Measurements from ENCODE around the gene PDE2A. TPM values are rescaled to one million over a fixed set of nuclear protein-coding genes. Genes with fewer than 3 reads are reported as not detected.

PDE2A gene
- polyA plus RNA-seq, 1 donor (not counting 4 experiments of a cell fraction or from before 2014, with no cell fraction given): 0.38 TPM

DNA sequence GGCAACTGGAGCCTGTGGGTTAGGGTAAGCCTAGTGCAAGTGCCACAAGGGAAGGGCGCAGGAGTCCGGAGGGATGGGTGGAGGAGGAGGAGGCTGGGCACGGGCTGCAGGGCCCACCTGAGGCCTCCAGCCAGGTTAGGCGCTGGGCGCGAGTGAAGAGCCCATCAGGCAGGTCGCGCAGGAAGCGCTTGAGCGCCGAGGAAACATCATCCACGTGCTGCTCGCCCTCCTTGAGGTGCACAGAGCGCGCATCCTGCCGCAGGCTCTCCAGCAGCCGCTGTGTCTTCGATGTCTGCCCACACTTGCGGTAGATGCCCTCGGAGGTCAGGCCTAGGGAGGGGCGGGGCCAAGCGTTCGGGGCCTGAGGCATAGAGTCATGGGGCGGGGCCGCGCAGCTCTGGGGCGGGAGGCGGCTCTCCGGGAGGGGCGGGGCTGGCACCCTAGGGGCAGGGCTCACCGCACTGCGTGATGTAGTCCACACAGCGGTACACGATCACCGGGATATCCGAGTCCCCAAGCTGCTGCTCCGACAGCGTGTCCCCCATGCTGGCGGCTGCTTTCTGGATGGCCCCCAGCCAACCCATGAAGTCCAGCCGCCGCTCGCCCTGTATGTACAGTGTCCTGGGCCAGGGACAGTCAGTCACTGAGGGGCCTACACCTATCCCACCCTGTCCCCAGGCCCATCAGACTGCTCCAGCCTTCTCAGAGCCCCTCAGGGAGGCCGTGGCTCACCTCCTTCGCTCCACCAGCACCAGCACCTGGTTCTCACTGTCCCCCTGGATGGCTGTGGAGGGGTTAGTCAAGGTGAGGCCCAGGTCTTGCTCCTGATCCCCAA is 22.9 kb upstream of the PDE2A start:
- no peaks in the 10 kb centered on the region for H3K27me3 ChIP-seq (ENCODE audit: control insufficient read depth, extremely low read depth, insufficient read depth, low read length)
- peaks cover 5% of the 10 kb centered on the region for H4K20me1 ChIP-seq (ENCODE audit: control insufficient read depth, extremely low read depth, insufficient read depth, low read length)
- peaks cover 2% of the 10 kb centered on the region for H3K9me1 ChIP-seq (ENCODE audit: control insufficient read depth, extremely low read depth, insufficient read depth, low read length)
- FAIRE-seq (no peak), DNase-seq (ENCODE audit: low read depth, low spot score) (no peak)
- no peaks in the 10 kb centered on the region for H3K79me2 ChIP-seq (ENCODE audit: control insufficient read depth, insufficient read depth, low read length)
- TF ChIP-seq EZH2 (IDR thresholded peaks at IDR 0.05; ENCODE audit: low read length): no peak
- TF ChIP-seq, protein P1, sequence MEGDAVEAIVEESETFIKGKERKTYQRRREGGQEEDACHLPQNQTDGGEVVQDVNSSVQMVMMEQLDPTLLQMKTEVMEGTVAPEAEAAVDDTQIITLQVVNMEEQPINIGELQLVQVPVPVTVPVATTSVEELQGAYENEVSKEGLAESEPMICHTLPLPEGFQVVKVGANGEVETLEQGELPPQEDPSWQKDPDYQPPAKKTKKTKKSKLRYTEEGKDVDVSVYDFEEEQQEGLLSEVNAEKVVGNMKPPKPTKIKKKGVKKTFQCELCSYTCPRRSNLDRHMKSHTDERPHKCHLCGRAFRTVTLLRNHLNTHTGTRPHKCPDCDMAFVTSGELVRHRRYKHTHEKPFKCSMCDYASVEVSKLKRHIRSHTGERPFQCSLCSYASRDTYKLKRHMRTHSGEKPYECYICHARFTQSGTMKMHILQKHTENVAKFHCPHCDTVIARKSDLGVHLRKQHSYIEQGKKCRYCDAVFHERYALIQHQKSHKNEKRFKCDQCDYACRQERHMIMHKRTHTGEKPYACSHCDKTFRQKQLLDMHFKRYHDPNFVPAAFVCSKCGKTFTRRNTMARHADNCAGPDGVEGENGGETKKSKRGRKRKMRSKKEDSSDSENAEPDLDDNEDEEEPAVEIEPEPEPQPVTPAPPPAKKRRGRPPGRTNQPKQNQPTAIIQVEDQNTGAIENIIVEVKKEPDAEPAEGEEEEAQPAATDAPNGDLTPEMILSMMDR (optimal IDR thresholded peaks at IDR 0.05 in 1 of 3, IDR thresholded peaks at IDR 0.05 in 1 of 3, conservative IDR thresholded peaks at IDR 0.05 in 1 of 3; ENCODE audit: extremely low read depth in 1 of 3, insufficient read depth in 2 of 3, low read length in 3 of 3): no peak
- H3K9me3 ChIP-seq (ENCODE audit: control insufficient read depth, low read depth, low read length): no peaks in the 10 kb centered on the region
- peaks cover 8% of the 10 kb centered on the region for H3K4me1 ChIP-seq (ENCODE audit: control insufficient read depth, extremely low read depth, insufficient read depth, low read length)
- H3K4me3 ChIP-seq (ENCODE audit: control insufficient read depth in 2 of 3, extremely low read depth in 1 of 3, insufficient read depth in 2 of 3, low read depth in 1 of 3, low read length in 3 of 3): no peak overlapping the region
- H3K9ac ChIP-seq (ENCODE audit: control insufficient read depth, extremely low read depth, insufficient read depth, low read length): no peak overlapping the region
- H2AFZ ChIP-seq (ENCODE audit: control insufficient read depth, low read length): no peak overlapping the region
- H3K27ac ChIP-seq (ENCODE audit: control insufficient read depth, insufficient read depth, low read length): no peak overlapping the region
- H3K36me3 ChIP-seq (ENCODE audit: control insufficient read depth in 2 of 2, extremely low read depth in 1 of 2, insufficient read depth in 2 of 2, low read length in 2 of 2): peaks cover 51 to 58% of the 10 kb centered on the region in 2 experiments
- H3K4me2 ChIP-seq (ENCODE audit: control insufficient read depth, extremely low read depth, insufficient read depth, low read depth, low read length): no peak overlapping the region
- dilution Hi-C loops (cut with MboI; ENCODE audit: extremely low pct_ligation_motif_present, low sequenced_read_pairs): no loop called here

DNA sequence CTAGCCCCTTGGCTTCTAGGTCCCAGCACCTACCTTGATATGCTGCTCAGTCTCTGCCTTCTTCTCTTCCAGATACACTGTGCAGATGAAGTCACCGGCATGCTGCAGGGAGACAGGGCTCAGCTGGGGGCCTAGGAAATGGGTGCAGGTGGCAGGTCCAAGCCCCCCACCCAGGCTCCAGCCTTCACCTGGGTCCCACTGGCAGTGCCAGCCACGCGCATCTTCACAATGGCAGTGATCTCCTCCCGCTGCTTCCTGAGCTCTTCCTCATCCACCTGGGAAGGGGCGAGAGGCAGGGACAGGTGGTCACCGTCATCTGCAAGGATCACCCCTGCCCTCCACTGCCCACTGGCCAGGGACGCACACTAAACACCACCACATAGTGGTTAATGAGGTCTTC is 21.1 kb upstream of the PDE2A start:
- H3K9me3 ChIP-seq (ENCODE audit: control insufficient read depth, low read depth, low read length): no peaks in the 10 kb centered on the region
- dilution Hi-C loops (cut with MboI; ENCODE audit: extremely low pct_ligation_motif_present, low sequenced_read_pairs): no loop called here
- TF ChIP-seq EZH2 (IDR thresholded peaks at IDR 0.05; ENCODE audit: low read length): no peak
- TF ChIP-seq, protein P1 (optimal IDR thresholded peaks at IDR 0.05 in 1 of 3, IDR thresholded peaks at IDR 0.05 in 1 of 3, conservative IDR thresholded peaks at IDR 0.05 in 1 of 3; ENCODE audit: extremely low read depth in 1 of 3, insufficient read depth in 2 of 3, low read length in 3 of 3): no peak

More for the DNA sequence above, 21.1 kb upstream of the PDE2A start:
- Histone ChIP-seq H3K27ac (ENCODE audit: control insufficient read depth, insufficient read depth, low read length) (no peak overlapping the region), H2AFZ (ENCODE audit: control insufficient read depth, low read length) (no peak overlapping the region), H3K9ac (ENCODE audit: control insufficient read depth, extremely low read depth, insufficient read depth, low read length) (no peak overlapping the region), H3K36me3 (ENCODE audit: control insufficient read depth in 2 of 2, extremely low read depth in 1 of 2, insufficient read depth in 2 of 2, low read length in 2 of 2) (peaks cover 54 to 60% of the 10 kb centered on the region in 2 experiments), H4K20me1 (ENCODE audit: control insufficient read depth, extremely low read depth, insufficient read depth, low read length) (peaks cover 3% of the 10 kb centered on the region), H3K4me2 (ENCODE audit: control insufficient read depth, extremely low read depth, insufficient read depth, low read depth, low read length) (no peak overlapping the region), H3K4me1 (ENCODE audit: control insufficient read depth, extremely low read depth, insufficient read depth, low read length) (peaks cover 6% of the 10 kb centered on the region), H3K27me3 (ENCODE audit: control insufficient read depth, extremely low read depth, insufficient read depth, low read length) (no peaks in the 10 kb centered on the region), H3K79me2 (ENCODE audit: control insufficient read depth, insufficient read depth, low read length) (no peaks in the 10 kb centered on the region), H3K4me3 (ENCODE audit: control insufficient read depth in 2 of 3, extremely low read depth in 1 of 3, insufficient read depth in 2 of 3, low read depth in 1 of 3, low read length in 3 of 3) (no peak overlapping the region), H3K9me1 (ENCODE audit: control insufficient read depth, extremely low read depth, insufficient read depth, low read length) (peaks cover 2% of the 10 kb centered on the region)
- FAIRE-seq: no peak
- DNase-seq (ENCODE audit: low read depth, low spot score): no peak
